Ovary (tissue), 9 donors: Measurements from ENCODE around the gene GSTT2B. TPM values are rescaled to one million over a fixed set of nuclear protein-coding genes. Genes with fewer than 3 reads are reported as not detected.

ENCODE experiments used
- polyA plus RNA-seq, 2 donors: library from polyadenylated mRNA; stranded (reverse); fragments of 200-250 nt in 1 of 2; fragments of 350-450 nt in 1 of 2; fragmentation: Illumina TruSeq in 1 of 2; extraction: RNeasy Lipid Tissue Mini Kit (QIAGEN cat#74804) in 1 of 2; gene quantifications; one replicate each; pipeline ENCODE4 v1.2.3, GENCODE V29; 2013 to 2014
- total RNA-seq, 7 donors: library from RNA; depleted of rRNA in 2 of 7; stranded (reverse); fragments of >200 nt in 2 of 7; fragmentation: NEBNext Ultra II Directional in 3 of 7; extraction: Animal tissue kit (Norgen Biotek cat#: 25700) in 3 of 7; gene quantifications; one replicate each; pipeline versions ENCODE4 v1.1.0 to v1.2.4, GENCODE V29; 2016 to 2023
- donor health status: DM: no; HTN: no; CAD: no; lungs with moderate emphysema.
- donor health status: DM: no; HTN: no; CAD: no.
- donor health status: Bipolar disorder and iron deficiency.
- donor health status: DM: yes; HTN: yes; CAD: no.
- donor health status: DM: no; HTN: no; CAD: no.
- donor health status: DM: yes; HTN: yes; CAD: no.

Gene GSTT2B
- total and polyA plus RNA-seq, 9 donors = 5.8 to 20.9 (median 12.3) TPM

Other genes with a start within 250 kb of the GSTT2B start
- 10 to 100 TPM in 5 of 7 donors, 1 to 10 TPM in 2; 4.8 to 21.6 (median 17.8) TPM for gene ZNF70, start 210.1 kb downstream of the GSTT2B start, total RNA-seq
- gene ZNF70, start 210.1 kb downstream of the GSTT2B start, polyA plus RNA-seq = 1 to 10 TPM; 3.8 to 6.4 TPM
- gene VPREB3, start 206.8 kb downstream of the GSTT2B start, total RNA-seq = 1 to 10 TPM in 1 of 7 donors, not detected in 6; 2.8 TPM
- gene VPREB3, start 206.8 kb downstream of the GSTT2B start, polyA plus RNA-seq = not detected
- 1 to 10 TPM in 4 of 7 donors, under 1 TPM in 3; 0.48 to 6.5 (median 1.1) TPM for gene C22orf15, start 198.2 kb downstream of the GSTT2B start, total RNA-seq
- under 1 TPM; 0.28 to 0.77 TPM for gene C22orf15, start 198.2 kb downstream of the GSTT2B start, polyA plus RNA-seq
- gene CHCHD10, start 193.2 kb downstream of the GSTT2B start, total RNA-seq = 10 to 100 TPM in 6 of 7 donors, 1 to 10 TPM in 1; 2.7 to 40.5 (median 22.9) TPM
- 10 to 100 TPM; 17.6 to 20.1 TPM for gene CHCHD10, start 193.2 kb downstream of the GSTT2B start, polyA plus RNA-seq
- 10 to 100 TPM in 4 of 7 donors, 1 to 10 TPM in 3; 1.4 to 59.7 (median 12.1) TPM for gene MMP11, start 188.3 kb downstream of the GSTT2B start, total RNA-seq
- 10 to 100 TPM in 1 of 2 donors, 1 to 10 TPM in 1; 1.4 to 11.4 TPM for gene MMP11, start 188.3 kb downstream of the GSTT2B start, polyA plus RNA-seq
- gene SMARCB1, start 174.2 kb downstream of the GSTT2B start, total RNA-seq = 100 to 1,000 TPM in 1 of 7 donors, 10 to 100 TPM in 6; 47.1 to 107 (median 87.3) TPM
- 10 to 100 TPM; 75.4 to 87.0 TPM for gene SMARCB1, start 174.2 kb downstream of the GSTT2B start, polyA plus RNA-seq
- 1 to 10 TPM in 5 of 7 donors, under 1 TPM in 2; 0.76 to 3.9 (median 2.0) TPM for gene DERL3, start 122.2 kb downstream of the GSTT2B start, total RNA-seq
- 1 to 10 TPM in 1 of 2 donors, under 1 TPM in 1; 0.45 to 1.5 TPM for gene DERL3, start 122.2 kb downstream of the GSTT2B start, polyA plus RNA-seq
- 10 to 100 TPM; 14.2 to 25.3 (median 17.2) TPM for gene SLC2A11, start 103.3 kb downstream of the GSTT2B start, total RNA-seq
- gene SLC2A11, start 103.3 kb downstream of the GSTT2B start, polyA plus RNA-seq = 10 to 100 TPM; 13.7 to 15.0 TPM
- 100 to 1,000 TPM; 194 to 426 (median 362) TPM for gene MIF, start 66.8 kb downstream of the GSTT2B start, total RNA-seq
- 100 to 1,000 TPM in 1 of 2 donors, 1 to 10 TPM in 1; 1.1 to 289 TPM for gene MIF, start 66.8 kb downstream of the GSTT2B start, polyA plus RNA-seq
- 1 to 10 TPM in 5 of 7 donors, not detected in 2; 2.8 to 5.1 (median 3.4) TPM for gene DDTL, start 5.7 kb upstream of the GSTT2B start, total RNA-seq
- 1 to 10 TPM; 1.4 to 1.6 TPM for gene DDTL, start 5.7 kb upstream of the GSTT2B start, polyA plus RNA-seq
- gene DDT, start 13.2 kb upstream of the GSTT2B start, total RNA-seq = 100 to 1,000 TPM in 3 of 7 donors, 10 to 100 TPM in 4; 73.5 to 115 (median 90.0) TPM
- 100 to 1,000 TPM in 1 of 2 donors, 10 to 100 TPM in 1; 34.6 to 236 TPM for gene DDT, start 13.2 kb upstream of the GSTT2B start, polyA plus RNA-seq
- gene GSTT2, start 18.9 kb upstream of the GSTT2B start, total RNA-seq = 1 to 10 TPM in 1 of 7 donors, under 1 TPM in 2, not detected in 4; 0.67 to 1.4 (median 0.98) TPM
- gene GSTT2, start 18.9 kb upstream of the GSTT2B start, polyA plus RNA-seq = 1 to 10 TPM in 1 of 2 donors, under 1 TPM in 1; 0.33 to 1.8 TPM
- not detected for gene GSTT4, start 44.3 kb upstream of the GSTT2B start, total RNA-seq
- not detected for gene GSTT4, start 44.3 kb upstream of the GSTT2B start, polyA plus RNA-seq
- gene CABIN1, start 50.1 kb upstream of the GSTT2B start, total RNA-seq = 10 to 100 TPM; 26.3 to 68.0 (median 50.2) TPM
- gene CABIN1, start 50.1 kb upstream of the GSTT2B start, polyA plus RNA-seq = 10 to 100 TPM; 15.7 to 25.1 TPM
- gene SUSD2, start 220.3 kb upstream of the GSTT2B start, total RNA-seq = 1 to 10 TPM in 5 of 7 donors, under 1 TPM in 2; 0.45 to 4.1 (median 2.6) TPM
- 1 to 10 TPM; 1.7 to 2.9 TPM for gene SUSD2, start 220.3 kb upstream of the GSTT2B start, polyA plus RNA-seq